Measurements from ENCODE around the gene MRPS23. TPM values are rescaled to one million over a fixed set of nuclear protein-coding genes. Genes with fewer than 3 reads are reported as not detected.

The MRPS23 gene
- total and polyA plus RNA-seq, 2 of the 13 experiments (the other 11 are each of a cell fraction or from before 2014, with no cell fraction given): 63.2 to 181 TPM

GRCh38 chr17:57849874-57850754 lies at the start of gene MRPS23 (continued):
- TF ChIP-seq NFYC (CRISPR knock-in tag; IDR thresholded peaks at IDR 0.05) (peak; percentile 74), KLF11 (CRISPR knock-in tag; IDR thresholded peaks at IDR 0.05) (peak; percentile 98), REXO4 (CRISPR knock-in tag; IDR thresholded peaks at IDR 0.05; ENCODE audit: borderline replicate concordance) (no peak), TFE3 (CRISPR knock-in tag; IDR thresholded peaks at IDR 0.05) (peak; percentile 89), ZNF441 (CRISPR knock-in tag; IDR thresholded peaks at IDR 0.05; ENCODE audit: borderline replicate concordance) (peak; percentile 71; the same call in 1 of the 2 replicates), GRHL1 (CRISPR knock-in tag; conservative IDR thresholded peaks at IDR 0.05) (no peak), ZNF841 (CRISPR knock-in tag; IDR thresholded peaks at IDR 0.05; ENCODE audit: borderline replicate concordance) (peak; percentile 77; the same call in 1 of the 2 replicates), ZNF350 (CRISPR knock-in tag; IDR thresholded peaks at IDR 0.05; ENCODE audit: borderline replicate concordance, low read depth) (peak; percentile 100), ZNF326 (CRISPR knock-in tag; IDR thresholded peaks at IDR 0.05; ENCODE audit: borderline replicate concordance) (peak; percentile 66; the same call in 1 of the 2 replicates), ZGPAT (CRISPR knock-in tag; IDR thresholded peaks at IDR 0.05) (peak; percentile 100), ZNF7 (CRISPR knock-in tag; IDR thresholded peaks at IDR 0.05) (no peak; the same call in 1 of the 2 replicates), MED13 (CRISPR knock-in tag; IDR thresholded peaks at IDR 0.05) (peak; percentile 89), ZNF556 (CRISPR knock-in tag; IDR thresholded peaks at IDR 0.05; ENCODE audit: borderline replicate concordance) (peak; percentile 98), GMEB2 (CRISPR knock-in tag; IDR thresholded peaks at IDR 0.05; ENCODE audit: low read depth) (peak; percentile 98), MYPOP (CRISPR knock-in tag; IDR thresholded peaks at IDR 0.05) (peak; percentile 90)
- TF ChIP-seq, protein P1, sequence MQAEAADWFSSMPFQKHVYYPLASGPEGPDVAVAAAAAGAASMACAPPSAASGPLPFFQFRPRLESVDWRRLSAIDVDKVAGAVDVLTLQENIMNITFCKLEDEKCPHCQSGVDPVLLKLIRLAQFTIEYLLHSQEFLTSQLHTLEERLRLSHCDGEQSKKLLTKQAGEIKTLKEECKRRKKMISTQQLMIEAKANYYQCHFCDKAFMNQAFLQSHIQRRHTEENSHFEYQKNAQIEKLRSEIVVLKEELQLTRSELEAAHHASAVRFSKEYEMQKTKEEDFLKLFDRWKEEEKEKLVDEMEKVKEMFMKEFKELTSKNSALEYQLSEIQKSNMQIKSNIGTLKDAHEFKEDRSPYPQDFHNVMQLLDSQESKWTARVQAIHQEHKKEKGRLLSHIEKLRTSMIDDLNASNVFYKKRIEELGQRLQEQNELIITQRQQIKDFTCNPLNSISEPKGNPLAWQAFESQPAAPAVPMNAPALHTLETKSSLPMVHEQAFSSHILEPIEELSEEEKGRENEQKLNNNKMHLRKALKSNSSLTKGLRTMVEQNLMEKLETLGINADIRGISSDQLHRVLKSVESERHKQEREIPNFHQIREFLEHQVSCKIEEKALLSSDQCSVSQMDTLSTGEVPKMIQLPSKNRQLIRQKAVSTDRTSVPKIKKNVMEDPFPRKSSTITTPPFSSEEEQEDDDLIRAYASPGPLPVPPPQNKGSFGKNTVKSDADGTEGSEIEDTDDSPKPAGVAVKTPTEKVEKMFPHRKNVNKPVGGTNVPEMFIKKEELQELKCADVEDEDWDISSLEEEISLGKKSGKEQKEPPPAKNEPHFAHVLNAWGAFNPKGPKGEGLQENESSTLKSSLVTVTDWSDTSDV (CRISPR knock-in tag; IDR thresholded peaks at IDR 0.05): peak; percentile 91

Data from HepG2 (cell line).